ENCODE results near the gene COL9A3.

Gene COL9A3

DNA sequence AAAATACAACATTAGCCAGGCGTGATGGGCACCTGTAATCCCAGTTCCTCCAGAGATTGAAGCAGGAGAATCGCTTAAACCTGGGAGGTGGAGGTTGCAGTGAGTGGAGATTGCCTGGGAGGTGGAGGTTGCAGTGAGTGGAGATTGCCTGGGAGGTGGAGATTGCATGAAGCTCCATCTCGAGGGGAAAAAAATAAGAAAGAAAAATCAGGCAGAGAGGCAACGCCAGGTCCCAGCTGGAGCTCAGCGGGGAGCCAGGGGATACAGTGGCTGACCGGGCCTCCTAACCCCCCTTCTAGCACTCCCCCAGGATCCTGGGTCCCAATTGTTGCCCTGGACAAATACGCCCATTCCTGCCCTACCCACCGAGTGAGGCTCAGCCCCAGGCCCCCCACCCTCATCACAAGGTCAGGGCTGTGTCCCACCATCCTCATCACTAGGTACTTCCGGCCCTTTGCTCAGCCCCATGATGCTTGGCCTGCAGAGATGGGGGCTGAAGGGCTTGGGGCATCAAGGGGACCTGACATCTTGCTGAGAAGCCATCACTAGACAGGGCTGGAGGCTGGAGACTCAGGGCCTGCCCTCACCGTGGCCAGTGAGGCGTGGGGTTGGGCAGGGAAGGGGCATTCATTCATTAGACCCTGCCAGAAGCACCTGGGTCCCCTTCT lies 10.3 kb upstream of the COL9A3 start:
- H3K27me3 ChIP-seq (ENCODE audit: low read depth, low read length), result no peaks in the 10 kb centered on the region
- no peaks in the 10 kb centered on the region for H3K9me3 ChIP-seq (ENCODE audit: control insufficient read depth in 1 of 2, low read length in 2 of 2)
- H3K36me3 ChIP-seq (ENCODE audit: control insufficient read depth in 1 of 2, insufficient read depth in 2 of 2, low read length in 2 of 2), result peaks cover 15 to 31% of the 10 kb centered on the region in 2 donors
- no peak overlapping the region for H3K27ac ChIP-seq (ENCODE audit: low read length)
- peaks cover 6 to 27% of the 10 kb centered on the region in 2 donors for H3K4me1 ChIP-seq (ENCODE audit: control insufficient read depth in 1 of 2, insufficient read depth in 2 of 2, low read length in 2 of 2)
- H3K4me3 ChIP-seq (ENCODE audit: low read depth in 1 of 2, low read length in 2 of 2), result peak overlapping the region; percentile 66 to 83

- H3K27ac ChIP-seq (ENCODE audit: low read length), result no peak overlapping the region
- H3K4me1 ChIP-seq (ENCODE audit: control insufficient read depth in 1 of 2, insufficient read depth in 2 of 2, low read length in 2 of 2), result peaks cover 6 to 27% of the 10 kb centered on the region in 2 donors
- no peaks in the 10 kb centered on the region for H3K27me3 ChIP-seq (ENCODE audit: low read depth, low read length)
- no peaks in the 10 kb centered on the region for H3K9me3 ChIP-seq (ENCODE audit: control insufficient read depth in 1 of 2, low read length in 2 of 2)
- peaks cover 15 to 42% of the 10 kb centered on the region in 2 donors for H3K36me3 ChIP-seq (ENCODE audit: control insufficient read depth in 1 of 2, insufficient read depth in 2 of 2, low read length in 2 of 2)
- H3K4me3 ChIP-seq (ENCODE audit: low read depth in 1 of 2, low read length in 2 of 2), result no peak overlapping the region
Measured at GRCh38 chr20:62807444-62808210, 9.2 kb upstream of the COL9A3 start.

GRCh38 chr20:62808211-62808865 lies 8.5 kb upstream of the COL9A3 start:
- Histone ChIP-seq H3K4me1 (ENCODE audit: control insufficient read depth in 1 of 2, insufficient read depth in 2 of 2, low read length in 2 of 2) (peaks cover 6 to 27% of the 10 kb centered on the region in 2 donors), H3K4me3 (ENCODE audit: low read depth in 1 of 2, low read length in 2 of 2) (no peak overlapping the region), H3K27ac (ENCODE audit: low read length) (no peak overlapping the region), H3K27me3 (ENCODE audit: low read depth, low read length) (no peaks in the 10 kb centered on the region), H3K9me3 (ENCODE audit: control insufficient read depth in 1 of 2, low read length in 2 of 2) (no peaks in the 10 kb centered on the region), H3K36me3 (ENCODE audit: control insufficient read depth in 1 of 2, insufficient read depth in 2 of 2, low read length in 2 of 2) (peaks cover 15 to 47% of the 10 kb centered on the region in 2 donors)

- Histone ChIP-seq H3K36me3 (ENCODE audit: control insufficient read depth in 1 of 2, insufficient read depth in 2 of 2, low read length in 2 of 2) (peaks cover 15 to 55% of the 10 kb centered on the region in 2 donors), H3K27ac (ENCODE audit: low read length) (no peak overlapping the region), H3K9me3 (ENCODE audit: control insufficient read depth in 1 of 2, low read length in 2 of 2) (no peaks in the 10 kb centered on the region), H3K4me3 (ENCODE audit: low read depth in 1 of 2, low read length in 2 of 2) (no peak overlapping the region), H3K4me1 (ENCODE audit: control insufficient read depth in 1 of 2, insufficient read depth in 2 of 2, low read length in 2 of 2) (peaks cover 6 to 27% of the 10 kb centered on the region in 2 donors), H3K27me3 (ENCODE audit: low read depth, low read length) (no peaks in the 10 kb centered on the region)
Measured at GRCh38 chr20:62809530-62810428, 7.1 kb upstream of the COL9A3 start.

DNA sequence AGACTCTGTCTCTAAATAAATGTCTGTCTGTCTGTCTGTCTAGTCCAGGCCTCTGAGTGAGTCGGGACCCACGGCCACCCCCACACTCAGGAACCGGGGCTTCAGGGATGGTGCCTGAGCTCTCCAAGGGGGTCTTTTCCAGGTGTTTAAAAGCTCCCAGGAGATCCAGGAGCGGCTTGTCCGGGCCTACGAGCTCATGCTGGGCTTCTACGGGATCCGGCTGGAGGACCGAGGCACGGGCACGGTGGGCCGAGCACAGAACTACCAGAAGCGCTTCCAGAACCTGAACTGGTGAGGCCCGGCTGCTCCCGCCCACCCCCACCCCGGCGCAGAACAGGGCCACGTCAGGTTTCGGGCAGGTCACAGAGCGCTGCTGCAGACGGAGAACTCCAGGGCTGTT lies 5.5 kb upstream of the COL9A3 start:
- Histone ChIP-seq H3K36me3 (ENCODE audit: control insufficient read depth in 1 of 2, insufficient read depth in 2 of 2, low read length in 2 of 2) (peaks cover 15 to 55% of the 10 kb centered on the region in 2 donors), H3K27ac (ENCODE audit: low read length) (no peak overlapping the region), H3K4me1 (ENCODE audit: control insufficient read depth in 1 of 2, insufficient read depth in 2 of 2, low read length in 2 of 2) (peaks cover 6 to 34% of the 10 kb centered on the region in 2 donors), H3K4me3 (ENCODE audit: low read depth in 1 of 2, low read length in 2 of 2) (no peak overlapping the region), H3K9me3 (ENCODE audit: control insufficient read depth in 1 of 2, low read length in 2 of 2) (no peaks in the 10 kb centered on the region), H3K27me3 (ENCODE audit: low read depth, low read length) (peaks cover 15% of the 10 kb centered on the region)

DNA sequence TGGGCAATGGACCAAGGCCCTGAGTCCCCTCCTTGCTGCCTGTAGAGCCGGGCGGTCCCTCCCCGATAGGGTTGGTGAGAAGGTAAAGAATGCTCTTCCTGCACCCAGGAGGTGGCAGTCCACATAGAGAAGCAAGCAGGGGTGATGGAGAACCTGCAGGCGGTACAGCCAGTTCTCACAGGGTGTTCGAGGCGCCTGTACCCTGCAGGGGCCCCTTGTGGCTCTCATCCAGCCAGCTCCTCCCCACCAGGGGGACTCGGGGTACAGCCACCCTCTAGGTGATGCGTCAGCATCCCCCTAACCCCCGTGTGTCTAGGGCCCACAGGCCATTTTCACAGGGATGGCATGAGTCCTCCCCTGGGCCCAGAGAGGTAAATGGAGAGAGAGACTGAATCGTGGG lies 5.1 kb upstream of the COL9A3 start:
- Histone ChIP-seq H3K4me3 (ENCODE audit: low read depth in 1 of 2, low read length in 2 of 2) (no peak overlapping the region), H3K27me3 (ENCODE audit: low read depth, low read length) (peaks cover 15% of the 10 kb centered on the region), H3K27ac (ENCODE audit: low read length) (no peak overlapping the region), H3K36me3 (ENCODE audit: control insufficient read depth in 1 of 2, insufficient read depth in 2 of 2, low read length in 2 of 2) (peaks cover 15 to 55% of the 10 kb centered on the region in 2 donors), H3K4me1 (ENCODE audit: control insufficient read depth in 1 of 2, insufficient read depth in 2 of 2, low read length in 2 of 2) (peaks cover 4 to 34% of the 10 kb centered on the region in 2 donors), H3K9me3 (ENCODE audit: control insufficient read depth in 1 of 2, low read length in 2 of 2) (no peaks in the 10 kb centered on the region)

DNA sequence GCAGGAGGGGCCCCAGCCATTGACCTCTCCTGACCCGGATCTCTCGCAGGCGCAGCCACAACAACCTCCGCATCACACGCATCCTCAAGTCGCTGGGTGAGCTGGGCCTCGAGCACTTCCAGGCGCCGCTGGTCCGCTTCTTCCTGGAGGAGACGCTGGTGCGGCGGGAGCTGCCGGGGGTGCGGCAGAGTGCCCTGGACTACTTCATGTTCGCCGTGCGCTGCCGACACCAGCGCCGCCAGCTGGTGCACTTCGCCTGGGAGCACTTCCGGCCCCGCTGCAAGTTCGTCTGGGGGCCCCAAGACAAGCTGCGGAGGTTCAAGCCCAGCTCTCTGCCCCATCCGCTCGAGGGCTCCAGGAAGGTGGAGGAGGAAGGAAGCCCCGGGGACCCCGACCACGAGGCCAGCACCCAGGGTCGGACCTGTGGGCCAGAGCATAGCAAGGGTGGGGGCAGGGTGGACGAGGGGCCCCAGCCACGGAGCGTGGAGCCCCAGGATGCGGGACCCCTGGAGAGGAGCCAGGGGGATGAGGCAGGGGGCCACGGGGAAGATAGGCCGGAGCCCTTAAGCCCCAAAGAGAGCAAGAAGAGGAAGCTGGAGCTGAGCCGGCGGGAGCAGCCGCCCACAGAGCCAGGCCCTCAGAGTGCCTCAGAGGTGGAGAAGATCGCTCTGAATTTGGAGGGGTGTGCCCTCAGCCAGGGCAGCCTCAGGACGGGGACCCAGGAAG lies 4.5 kb upstream of the COL9A3 start:
- no peak overlapping the region for H3K4me3 ChIP-seq (ENCODE audit: low read depth in 1 of 2, low read length in 2 of 2)
- peaks cover 0 to 28% of the 10 kb centered on the region in 2 donors for H3K4me1 ChIP-seq (ENCODE audit: control insufficient read depth in 1 of 2, insufficient read depth in 2 of 2, low read length in 2 of 2)
- H3K27me3 ChIP-seq (ENCODE audit: low read depth, low read length), result peaks cover 15% of the 10 kb centered on the region
- no peak overlapping the region for H3K27ac ChIP-seq (ENCODE audit: low read length)
- no peaks in the 10 kb centered on the region for H3K9me3 ChIP-seq (ENCODE audit: control insufficient read depth in 1 of 2, low read length in 2 of 2)
- H3K36me3 ChIP-seq (ENCODE audit: control insufficient read depth in 1 of 2, insufficient read depth in 2 of 2, low read length in 2 of 2), result peaks cover 15 to 55% of the 10 kb centered on the region in 2 donors

DNA sequence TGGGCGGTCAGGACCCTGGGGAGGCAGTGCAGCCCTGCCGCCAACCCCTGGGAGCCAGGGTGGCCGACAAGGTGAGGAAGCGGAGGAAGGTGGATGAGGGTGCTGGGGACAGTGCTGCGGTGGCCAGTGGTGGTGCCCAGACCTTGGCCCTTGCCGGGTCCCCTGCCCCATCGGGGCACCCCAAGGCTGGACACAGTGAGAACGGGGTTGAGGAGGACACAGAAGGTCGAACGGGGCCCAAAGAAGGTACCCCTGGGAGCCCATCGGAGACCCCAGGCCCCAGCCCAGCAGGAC lies 4.0 kb upstream of the COL9A3 start:
- Histone ChIP-seq H3K27me3 (ENCODE audit: low read depth, low read length) (peaks cover 18% of the 10 kb centered on the region), H3K9me3 (ENCODE audit: control insufficient read depth in 1 of 2, low read length in 2 of 2) (no peaks in the 10 kb centered on the region), H3K4me3 (ENCODE audit: low read depth in 1 of 2, low read length in 2 of 2) (no peak overlapping the region), H3K36me3 (ENCODE audit: control insufficient read depth in 1 of 2, insufficient read depth in 2 of 2, low read length in 2 of 2) (peaks cover 15 to 50% of the 10 kb centered on the region in 2 donors), H3K4me1 (ENCODE audit: control insufficient read depth in 1 of 2, insufficient read depth in 2 of 2, low read length in 2 of 2) (peaks cover 0 to 23% of the 10 kb centered on the region in 2 donors), H3K27ac (ENCODE audit: low read length) (no peak overlapping the region)

DNA sequence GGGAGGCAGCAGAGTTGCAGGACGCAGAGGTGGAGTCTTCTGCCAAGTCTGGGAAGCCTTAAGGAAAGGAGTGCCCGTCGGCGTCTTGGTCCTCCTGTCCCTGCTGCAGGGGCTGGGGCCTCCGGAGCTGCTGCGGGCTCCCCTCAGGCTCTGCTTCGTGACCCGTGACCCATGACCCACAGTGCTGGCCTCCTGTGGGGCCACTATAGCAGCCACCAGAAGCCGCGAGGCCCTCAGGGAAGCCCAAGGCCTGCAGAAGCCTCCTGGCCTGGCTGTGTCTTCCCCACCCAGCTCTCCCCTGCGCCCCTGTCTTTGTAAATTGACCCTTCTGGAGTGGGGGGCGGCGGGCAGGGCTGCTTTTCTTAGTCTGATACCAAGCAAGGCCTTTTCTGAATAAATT lies 3.3 kb upstream of the COL9A3 start:
- no peaks in the 10 kb centered on the region for H3K9me3 ChIP-seq (ENCODE audit: control insufficient read depth in 1 of 2, low read length in 2 of 2)
- peaks cover 15 to 49% of the 10 kb centered on the region in 2 donors for H3K36me3 ChIP-seq (ENCODE audit: control insufficient read depth in 1 of 2, insufficient read depth in 2 of 2, low read length in 2 of 2)
- H3K27me3 ChIP-seq (ENCODE audit: low read depth, low read length), result peaks cover 21% of the 10 kb centered on the region
- H3K4me1 ChIP-seq (ENCODE audit: control insufficient read depth in 1 of 2, insufficient read depth in 2 of 2, low read length in 2 of 2), result peaks cover 0 to 22% of the 10 kb centered on the region in 2 donors
- no peak overlapping the region for H3K27ac ChIP-seq (ENCODE audit: low read length)
- H3K4me3 ChIP-seq (ENCODE audit: low read depth in 1 of 2, low read length in 2 of 2), result no peak overlapping the region

DNA sequence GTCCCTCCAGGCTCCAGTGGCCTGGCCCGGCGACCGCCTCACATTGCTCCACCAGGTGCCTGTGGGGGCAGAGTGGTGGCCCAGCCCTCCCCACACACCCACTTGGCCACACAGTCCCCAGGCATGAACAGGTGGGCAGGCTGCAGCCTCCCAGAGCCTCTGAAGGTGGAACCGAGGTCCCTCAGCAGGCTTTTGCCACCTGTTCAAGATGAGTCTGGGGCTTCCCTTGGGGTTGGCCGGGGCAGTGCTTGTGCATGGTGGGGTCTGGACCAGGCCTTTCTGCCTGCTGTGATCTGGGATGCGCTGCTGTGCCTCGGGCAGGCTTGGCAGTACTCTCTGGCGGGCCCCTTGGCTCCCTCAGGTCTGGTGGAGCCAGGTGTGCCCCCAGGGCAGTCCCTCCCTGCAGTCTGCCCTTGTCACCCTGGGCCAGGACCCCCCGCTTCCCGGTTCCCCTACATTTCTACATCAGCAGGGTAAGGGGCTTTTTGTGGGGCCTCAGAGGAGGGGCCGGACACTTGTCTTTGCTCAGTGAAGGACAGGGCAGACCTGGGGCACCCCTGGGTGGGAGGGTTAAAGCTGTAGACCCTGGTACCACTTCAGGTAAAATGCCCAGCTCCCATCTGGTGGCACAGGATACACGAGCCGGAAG lies 2.7 kb upstream of the COL9A3 start:
- peaks cover 12 to 47% of the 10 kb centered on the region in 2 donors for H3K36me3 ChIP-seq (ENCODE audit: control insufficient read depth in 1 of 2, insufficient read depth in 2 of 2, low read length in 2 of 2)
- H3K4me1 ChIP-seq (ENCODE audit: control insufficient read depth in 1 of 2, insufficient read depth in 2 of 2, low read length in 2 of 2), result peaks cover 0 to 28% of the 10 kb centered on the region in 2 donors
- no peak overlapping the region for H3K27ac ChIP-seq (ENCODE audit: low read length)
- no peaks in the 10 kb centered on the region for H3K9me3 ChIP-seq (ENCODE audit: control insufficient read depth in 1 of 2, low read length in 2 of 2)
- H3K27me3 ChIP-seq (ENCODE audit: low read depth, low read length), result peaks cover 25% of the 10 kb centered on the region
- no peak overlapping the region for H3K4me3 ChIP-seq (ENCODE audit: low read depth in 1 of 2, low read length in 2 of 2)

Data from muscle layer of duodenum (tissue), 2 donors.